ENCODE measurements around the gene CEP112.

DNA sequence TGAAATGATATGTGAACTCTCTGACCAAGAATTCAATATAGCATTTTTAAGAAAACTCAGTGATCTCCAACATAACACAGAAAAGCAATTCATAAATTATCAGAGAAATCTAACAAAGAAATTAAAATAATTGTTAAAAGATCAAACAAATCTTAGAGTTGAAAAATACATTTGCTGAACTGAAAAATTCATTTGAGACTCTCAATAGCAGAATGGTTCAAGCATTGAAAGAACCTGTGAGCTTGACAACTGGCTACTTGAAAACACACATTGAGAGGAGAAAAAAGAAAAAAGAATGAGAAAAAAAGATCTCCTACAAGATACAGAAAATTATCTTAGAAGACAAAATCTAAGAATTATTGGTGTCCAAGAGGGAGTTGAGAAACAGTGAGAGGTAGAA, 203.5 kb downstream of the CEP112 start:
- TF ChIP-seq FOXK2 (IDR thresholded peaks at IDR 0.05) (no peak), HDGF (IDR thresholded peaks at IDR 0.05; ENCODE audit: borderline replicate concordance) (no peak), SP1 (IDR thresholded peaks at IDR 0.05) (no peak), ELF4 (IDR thresholded peaks at IDR 0.05) (no peak), SUZ12 (IDR thresholded peaks at IDR 0.05) (no peak), BHLHE40 (IDR thresholded peaks at IDR 0.05; ENCODE audit: borderline replicate concordance) (no peak)

Measured in HEK293T (cell line).